B cell (primary cell): ENCODE measurements around the gene ZNF695.

Source experiments
- EZH2 ChIP-seq: IDR thresholded peaks from 2 replicates; pipeline ENCODE4 v1.6.1; 2012; ENCODE audit warnings: borderline replicate concordance, low read depth, mild to moderate bottlenecking, moderate library complexity, low read length; ENCODE audit not compliant: insufficient read depth, poor library complexity, severe bottlenecking
- TF ChIP-seq, protein P1 (sequence below): fragments of 200-600 bp; IDR thresholded peaks from one replicate; pipeline ENCODE4 v1.8.0; 2022; ENCODE audit warnings: antibody characterized with exemption, mild to moderate bottlenecking

DNA sequence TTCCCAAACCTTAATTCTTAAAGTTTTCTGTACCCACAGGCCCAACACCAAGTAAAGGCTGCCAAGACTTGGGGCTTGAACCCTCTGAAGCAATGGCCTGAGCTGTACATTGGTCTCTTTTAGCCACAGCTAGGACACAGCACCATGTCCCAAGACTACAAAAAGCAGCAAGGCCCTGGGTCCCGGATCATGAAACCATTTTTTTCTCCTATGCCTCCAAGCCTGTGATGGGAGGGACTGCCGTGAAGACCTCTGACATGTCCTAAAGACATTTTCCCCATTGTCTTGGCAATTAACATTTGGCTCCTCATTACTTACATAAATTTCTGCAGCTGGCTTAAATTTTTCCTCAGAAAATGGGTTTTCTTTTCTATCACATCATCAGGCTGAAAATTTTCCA lies 39.8 kb upstream of the ZNF695 start:
- TF ChIP-seq, protein P1, sequence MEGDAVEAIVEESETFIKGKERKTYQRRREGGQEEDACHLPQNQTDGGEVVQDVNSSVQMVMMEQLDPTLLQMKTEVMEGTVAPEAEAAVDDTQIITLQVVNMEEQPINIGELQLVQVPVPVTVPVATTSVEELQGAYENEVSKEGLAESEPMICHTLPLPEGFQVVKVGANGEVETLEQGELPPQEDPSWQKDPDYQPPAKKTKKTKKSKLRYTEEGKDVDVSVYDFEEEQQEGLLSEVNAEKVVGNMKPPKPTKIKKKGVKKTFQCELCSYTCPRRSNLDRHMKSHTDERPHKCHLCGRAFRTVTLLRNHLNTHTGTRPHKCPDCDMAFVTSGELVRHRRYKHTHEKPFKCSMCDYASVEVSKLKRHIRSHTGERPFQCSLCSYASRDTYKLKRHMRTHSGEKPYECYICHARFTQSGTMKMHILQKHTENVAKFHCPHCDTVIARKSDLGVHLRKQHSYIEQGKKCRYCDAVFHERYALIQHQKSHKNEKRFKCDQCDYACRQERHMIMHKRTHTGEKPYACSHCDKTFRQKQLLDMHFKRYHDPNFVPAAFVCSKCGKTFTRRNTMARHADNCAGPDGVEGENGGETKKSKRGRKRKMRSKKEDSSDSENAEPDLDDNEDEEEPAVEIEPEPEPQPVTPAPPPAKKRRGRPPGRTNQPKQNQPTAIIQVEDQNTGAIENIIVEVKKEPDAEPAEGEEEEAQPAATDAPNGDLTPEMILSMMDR = no peak
- no peak for TF ChIP-seq EZH2
